GM12878 (cell line): ENCODE results near the gene FAM118A. TPM values are rescaled to one million over a fixed set of nuclear protein-coding genes. Genes with fewer than 3 reads are reported as not detected.

Experiments
- ATAC-seq: fragments of 200-7000 bp; cut with Tn5 transposase; 3 replicates; pipeline ENCODE4 v1.9.1; 2020; ENCODE audit warnings: mild to moderate bottlenecking, moderate library complexity
- BruUV-seq: library from RNA; stranded (reverse); fragments of 400-500 nt; replicated peaks from 2 replicates; lab custom pipeline; 2021; lab: Mats Ljungman, UMichigan
- CTCF ChIA-PET: fragments of 300-600 bp; sonication (Branson Sonifier 250); formaldehyde crosslinking; extraction: SDS; loops from one replicate; lab custom pipeline; 2021; ENCODE audit warnings: inconsistent platforms; lab: Yijun Ruan, JAX
- POLR2A ChIA-PET: fragments of 350-600 bp; formaldehyde crosslinking; extraction: SDS; loops from one replicate; lab custom pipeline; 2021; ENCODE audit warnings: inconsistent platforms; lab: Charles Lee
- RAD21 ChIA-PET: fragments of 300-600 bp; sonication (Branson Sonifier 250); formaldehyde crosslinking; loops from one replicate; lab custom pipeline; 2023; ENCODE audit warnings: antibody characterized with exemption; ENCODE audit not compliant: unreplicated experiment; lab: Charles Lee
- SMC1A ChIA-PET: fragments of 300-600 bp; sonication (Branson Sonifier 250); formaldehyde crosslinking; loops from one replicate; lab custom pipeline; 2023; ENCODE audit not compliant: unreplicated experiment, uncharacterized antibody; lab: Charles Lee
- DNase-seq: peaks from one replicate; pipeline ENCODE4 v3.0.0-alpha.2; 2011; ENCODE audit warnings: low read depth, low spot score
- FAIRE-seq: peaks from 3 replicates; lab custom pipeline; 2011; peaks lifted over from hg19 to GRCh38; lab: Jason Lieb, UNC
- H2AFZ ChIP-seq: 2 replicates; pipeline ENCODE4 v1.6.0; 2011; ENCODE audit warnings: low read depth, low read length, control low read depth; ENCODE audit not compliant: control insufficient read depth
- H3K27ac ChIP-seq: 2 replicates; pipeline ENCODE4 v1.5.1; 2011; ENCODE audit warnings: control low read depth; ENCODE audit not compliant: control insufficient read depth, insufficient read depth
- H3K27me3 ChIP-seq, 2 experiments: replicated peaks in 1 of 2; 2 replicates each; pipeline versions ENCODE4 v1.6.0 to v1.6.1; 2011; ENCODE audit warnings: low read length in 1 of 2; ENCODE audit not compliant: control insufficient read depth in 2 of 2, insufficient read depth in 2 of 2
- H3K36me3 ChIP-seq, 2 experiments: 2 replicates each; pipeline ENCODE4 v1.5.1; 2011; ENCODE audit warnings: low read length in 1 of 2; ENCODE audit not compliant: control insufficient read depth in 2 of 2, insufficient read depth in 2 of 2
- H3K4me1 ChIP-seq: 2 replicates; pipeline ENCODE4 v1.6.1; 2011; ENCODE audit warnings: mild to moderate bottlenecking, low read length, moderate library complexity, mixed read lengths; ENCODE audit not compliant: control insufficient read depth, insufficient read depth
- H3K4me2 ChIP-seq: 2 replicates; pipeline ENCODE4 v1.6.0; 2011; ENCODE audit warnings: control low read depth; ENCODE audit not compliant: control insufficient read depth, insufficient read depth
- H3K4me3 ChIP-seq: fragments of 200-600 bp; sonication (generic); 2 replicates; pipeline ENCODE4 v1.5.1; 2016
- H3K79me2 ChIP-seq: 2 replicates; pipeline ENCODE4 v1.6.0; 2011; ENCODE audit warnings: low read length; ENCODE audit not compliant: control insufficient read depth, insufficient read depth
- H3K9ac ChIP-seq: 2 replicates; pipeline ENCODE4 v1.8.0; 2011; ENCODE audit warnings: low read length, control low read depth, mixed read lengths; ENCODE audit not compliant: control insufficient read depth, insufficient read depth
- H3K9me3 ChIP-seq: replicated peaks from 3 replicates; pipeline ENCODE4 v1.5.1; 2011; ENCODE audit warnings: mild to moderate bottlenecking, low read length; ENCODE audit not compliant: control insufficient read depth, insufficient read depth
- H4K20me1 ChIP-seq: 2 replicates; pipeline ENCODE4 v1.6.0; 2011; ENCODE audit not compliant: control insufficient read depth, insufficient read depth
- BCL11A ChIP-seq: IDR thresholded peaks from 2 replicates; pipeline ENCODE4 v1.6.1; 2011; ENCODE audit warnings: low read depth, low read length
- CEBPB ChIP-seq, 2 experiments: fragments of 150-350 bp in 1 of 2; IDR thresholded peaks; 2 replicates each; pipeline ENCODE4 v1.6.1; 2012 to 2014; ENCODE audit warnings: low read depth in 2 of 2, low read length in 2 of 2, borderline replicate concordance in 1 of 2, inconsistent platforms in 1 of 2
- CREM ChIP-seq: IDR thresholded peaks from 2 replicates; pipeline ENCODE4 v1.6.1; 2014; ENCODE audit warnings: antibody characterized with exemption, low read depth
- EZH2 ChIP-seq: IDR thresholded peaks from 2 replicates; pipeline ENCODE4 v1.6.1; 2012; ENCODE audit warnings: low read depth, mild to moderate bottlenecking, control low read depth, inconsistent platforms, low read length, borderline replicate concordance; ENCODE audit not compliant: control insufficient read depth
- FOXM1 ChIP-seq: IDR thresholded peaks from 2 replicates; pipeline ENCODE4 v1.6.1; 2012; ENCODE audit warnings: low read depth, mild to moderate bottlenecking, inconsistent platforms, low read length, moderate library complexity
- HSF1 ChIP-seq: fragments of 150-350 bp; IDR thresholded peaks from 2 replicates; pipeline ENCODE4 v1.6.1; 2014; ENCODE audit warnings: mild to moderate bottlenecking, low read depth, low read length
- KDM1A ChIP-seq: fragments of 200-600 bp; sonication (generic); IDR thresholded peaks from 2 replicates; pipeline ENCODE4 v1.6.1; 2016; ENCODE audit warnings: borderline replicate concordance
- MLLT1 ChIP-seq: fragments of 450-650 bp; IDR thresholded peaks from 2 replicates; pipeline ENCODE4 v1.6.1; 2016; ENCODE audit warnings: mild to moderate bottlenecking
- RCOR1 ChIP-seq: conservative IDR thresholded peaks from 2 replicates; pipeline ENCODE4 v1.6.1; 2012; ENCODE audit warnings: low read depth, low read length, improper control_type of control experiment
- SPI1 ChIP-seq: IDR thresholded peaks from 2 replicates; pipeline ENCODE4 v1.6.1; 2011; ENCODE audit warnings: low read depth, mild to moderate bottlenecking, low read length, moderate library complexity, borderline replicate concordance; ENCODE audit not compliant: insufficient read depth
- YY1 ChIP-seq: IDR thresholded peaks from 2 replicates; pipeline ENCODE4 v1.6.1; 2011; ENCODE audit warnings: low read depth, mild to moderate bottlenecking, low read length
- ZNF384 ChIP-seq: IDR thresholded peaks from 2 replicates; pipeline ENCODE4 v1.6.1; 2012; ENCODE audit warnings: low read depth, mild to moderate bottlenecking, low read length, improper control_type of control experiment, borderline replicate concordance
- WGBS: methylation state at CpG from one replicate; pipeline ENCODE4 v1.1.6; 2016; ENCODE audit warnings: low lambda C conversion rate; ENCODE audit not compliant: insufficient replicate concordance, insufficient coverage; ENCODE audit errors: missing lambda C conversion rate; 5-methylcytosine and 5-hydroxymethylcytosine counted together
- in situ Hi-C: fragments of 300-500 bp; cut with MboI; formaldehyde crosslinking; loops from 9 replicates; pipeline ENCODE4 v1.14.3; 2018; ENCODE audit warnings: mixed read lengths
- intact Hi-C: fragments of 100-400 bp; cut with micrococcal nuclease; formaldehyde crosslinking; loops from one replicate; pipeline ENCODE4 v1.14.2; 2022; ENCODE audit not compliant: unreplicated experiment
- polyA plus RNA-seq, 11 experiments: library from polyadenylated mRNA; depleted of rRNA in 4 of 11; unstranded in 6 of 11; stranded (reverse) in 5 of 11; fragments of >200 nt; fragmentation: Nextera tagmentation in 4 of 11; fragmentation: Illumina TruSeq in 1 of 11; extraction: Ambion mirVana in 4 of 11; extraction: Trizol in 1 of 11; gene quantifications; 1 replicate in 1 of 11; 2 replicates in 10 of 11; pipeline versions ENCODE4 v1.2.1 to v1.2.3, GENCODE V29; 2011 to 2016; ENCODE audit warnings: inconsistent platforms in 2 of 11, missing spikeins in 2 of 11, low read depth in 1 of 11
- total RNA-seq, 4 experiments: library from RNA; depleted of rRNA in 3 of 4; stranded (reverse); fragments of >200 nt in 3 of 4; fragmentation: Illumina TruSeq in 1 of 4; extraction: Trizol in 1 of 4; gene quantifications; 2 replicates each; pipeline versions ENCODE4 v1.2.1 to v1.2.3, GENCODE V29; 2013 to 2021
- TF ChIP-seq, protein P1 (sequence below): fragments of 450-650 bp; IDR thresholded peaks from 2 replicates; pipeline ENCODE4 v1.6.1; 2017; ENCODE audit warnings: mild to moderate bottlenecking, low read depth, inconsistent platforms; ENCODE audit not compliant: poor library complexity, severe bottlenecking

FAM118A gene
- total and polyA plus RNA-seq, 10 of the 15 experiments (the other 5 are each of a cell fraction or from before 2014, with no cell fraction given) = 17.4 to 332 (median 56.6) TPM

GRCh38 chr22:45278125-45278524 is 31.6 kb upstream of the FAM118A start:
- ChIA-PET CTCF (no interaction called here), POLR2A (no interaction called here), RAD21 (no interaction called here), SMC1A (no interaction called here)
- Histone ChIP-seq H3K9ac (no peak overlapping the region), H4K20me1 (no peaks in the 10 kb centered on the region), H3K4me3 (no peak overlapping the region), H3K9me3 (no peaks in the 10 kb centered on the region), H3K4me2 (no peak overlapping the region), H3K27ac (no peak overlapping the region), H2AFZ (no peak overlapping the region), H3K36me3 (no peaks in the 10 kb centered on the region), H3K79me2 (no peaks in the 10 kb centered on the region), H3K27me3 (no peaks in the 10 kb centered on the region; a peak in 1 of 4 replicates), H3K4me1 (peaks cover 8% of the 10 kb centered on the region; the same call in 1 of the 2 replicates)
- 49% methylated on average over 9 of the region's 9 CpGs for WGBS
- DNase-seq = no peak
- intact Hi-C loops (no loop called here), in situ Hi-C loops (no loop called here)
- TF ChIP-seq YY1 (no peak), KDM1A (no peak), BCL11A (no peak), FOXM1 (no peak), MLLT1 (no peak), CEBPB (IDR thresholded peaks at IDR 0.05; ENCODE audit: borderline replicate concordance in 1 of 2, low read depth in 2 of 2, low read length in 2 of 2) (no peak), ZNF384 (no peak), SPI1 (no peak), HSF1 (no peak), CREM (no peak), EZH2 (no peak), RCOR1 (no peak)
- TF ChIP-seq, protein P1, sequence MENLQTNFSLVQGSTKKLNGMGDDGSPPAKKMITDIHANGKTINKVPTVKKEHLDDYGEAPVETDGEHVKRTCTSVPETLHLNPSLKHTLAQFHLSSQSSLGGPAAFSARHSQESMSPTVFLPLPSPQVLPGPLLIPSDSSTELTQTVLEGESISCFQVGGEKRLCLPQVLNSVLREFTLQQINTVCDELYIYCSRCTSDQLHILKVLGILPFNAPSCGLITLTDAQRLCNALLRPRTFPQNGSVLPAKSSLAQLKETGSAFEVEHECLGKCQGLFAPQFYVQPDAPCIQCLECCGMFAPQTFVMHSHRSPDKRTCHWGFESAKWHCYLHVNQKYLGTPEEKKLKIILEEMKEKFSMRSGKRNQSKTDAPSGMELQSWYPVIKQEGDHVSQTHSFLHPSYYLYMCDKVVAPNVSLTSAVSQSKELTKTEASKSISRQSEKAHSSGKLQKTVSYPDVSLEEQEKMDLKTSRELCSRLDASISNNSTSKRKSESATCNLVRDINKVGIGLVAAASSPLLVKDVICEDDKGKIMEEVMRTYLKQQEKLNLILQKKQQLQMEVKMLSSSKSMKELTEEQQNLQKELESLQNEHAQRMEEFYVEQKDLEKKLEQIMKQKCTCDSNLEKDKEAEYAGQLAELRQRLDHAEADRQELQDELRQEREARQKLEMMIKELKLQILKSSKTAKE = no peak
- FAIRE-seq = no peak
- ATAC-seq = no peak
- BruUV-seq = no TSS peak
